ENCODE data around the gene ELAVL1.
"Not testable (repeated sequence)": the region's sequence is repeated elsewhere in the genome, so short reads cannot be mapped to it uniquely, and the experiment has no call there.

The ELAVL1 gene

GRCh38 chr19:7921302-7921966 is 84.0 kb downstream of the ELAVL1 start:
- no peak for ATAC-seq

- ATAC-seq = peak; percentile 55 to 58
Measured at GRCh38 chr19:7920519-7921301, 84.7 kb downstream of the ELAVL1 start.

GRCh38 chr19:7919610-7920518 is 85.6 kb downstream of the ELAVL1 start, which contains the start of gene SNAPC2:
Gene SNAPC2, plus strand, starts transcription at chr19:7920338. Its CDS starts 29 bp downstream, at chr19:7920367.
- peak; percentile 71 to 76 for ATAC-seq

GRCh38 chr19:7918615-7919421 is 86.6 kb downstream of the ELAVL1 start:
- ATAC-seq = no peak

DNA sequence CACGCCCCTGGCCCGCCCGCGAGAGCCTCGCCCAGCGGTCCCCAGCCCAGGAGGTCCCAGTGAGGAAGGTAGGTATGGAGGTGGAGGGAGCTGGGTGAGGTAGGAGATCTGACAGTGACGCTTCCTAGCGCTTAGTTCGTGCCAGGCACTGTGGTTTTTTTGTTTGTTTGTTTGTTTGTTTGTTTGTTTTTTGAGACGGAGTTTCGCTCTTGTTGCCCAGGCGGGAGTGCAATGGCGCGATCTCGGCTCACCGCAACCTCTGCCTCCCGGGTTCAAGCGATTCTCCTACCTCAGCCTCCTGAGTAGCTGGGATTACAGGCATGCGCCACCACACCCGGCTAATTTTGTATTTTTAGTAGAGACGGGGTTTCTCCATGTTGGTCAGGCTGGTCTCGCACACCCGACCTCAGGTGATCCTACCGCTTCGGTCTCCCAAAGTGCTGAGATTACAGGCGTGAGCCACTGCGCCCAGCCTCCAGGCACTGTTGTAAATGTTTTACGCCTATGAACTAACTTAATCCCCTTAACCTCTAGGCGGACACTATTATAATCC is 87.3 kb downstream of the ELAVL1 start:
- not testable (repeated sequence) for ATAC-seq

- peak; percentile 25 to 34 for ATAC-seq
Measured at GRCh38 chr19:7917267-7918061, 88.0 kb downstream of the ELAVL1 start.

- no peak for ATAC-seq
Measured at GRCh38 chr19:7916955-7917266, 88.5 kb downstream of the ELAVL1 start.

GRCh38 chr19:7916103-7916954 is 89.1 kb downstream of the ELAVL1 start:
- ATAC-seq = peak; percentile 1 to 7

DNA sequence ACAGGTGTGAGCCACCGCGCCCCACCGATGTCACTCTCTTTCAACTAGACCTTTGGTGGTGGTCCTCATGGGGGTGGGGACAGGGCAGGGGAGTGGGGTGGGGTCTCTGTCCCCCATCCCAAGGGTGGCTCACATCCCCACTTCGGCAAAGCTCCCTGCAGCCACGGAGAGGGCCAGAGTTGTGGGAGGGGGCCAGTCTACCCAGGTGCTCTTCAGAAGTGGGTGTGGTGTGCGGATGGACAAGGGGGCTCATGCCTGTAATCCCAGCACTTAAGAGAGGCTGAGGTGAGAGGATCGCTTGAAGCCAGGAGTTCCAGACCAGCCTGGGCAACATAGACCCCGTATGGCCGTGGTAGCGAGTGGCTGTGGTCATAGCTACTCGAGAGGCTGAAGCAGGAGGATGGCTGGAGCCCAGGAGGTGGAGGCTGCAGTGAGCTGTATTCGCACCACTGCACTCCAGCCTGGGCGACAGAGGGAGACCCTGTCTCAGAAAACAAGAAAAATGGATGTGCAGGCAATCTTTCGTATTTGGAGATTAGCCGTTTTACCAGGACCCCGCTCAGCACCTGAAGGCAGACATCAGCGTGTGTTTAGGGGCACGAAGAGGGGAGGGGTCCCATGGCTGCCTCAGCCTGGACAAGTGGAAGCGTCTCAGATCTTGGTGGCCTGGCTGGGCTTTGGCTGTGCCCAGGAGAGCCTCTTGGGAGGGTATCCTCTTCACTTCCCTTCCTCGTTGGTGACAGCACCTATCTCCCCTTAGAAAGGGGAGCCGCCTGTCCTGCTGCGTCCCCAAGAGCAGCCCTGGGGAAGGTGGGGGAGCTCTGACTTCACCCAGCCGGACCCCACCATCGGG is 90.0 kb downstream of the ELAVL1 start:
- no peak for ATAC-seq

DNA sequence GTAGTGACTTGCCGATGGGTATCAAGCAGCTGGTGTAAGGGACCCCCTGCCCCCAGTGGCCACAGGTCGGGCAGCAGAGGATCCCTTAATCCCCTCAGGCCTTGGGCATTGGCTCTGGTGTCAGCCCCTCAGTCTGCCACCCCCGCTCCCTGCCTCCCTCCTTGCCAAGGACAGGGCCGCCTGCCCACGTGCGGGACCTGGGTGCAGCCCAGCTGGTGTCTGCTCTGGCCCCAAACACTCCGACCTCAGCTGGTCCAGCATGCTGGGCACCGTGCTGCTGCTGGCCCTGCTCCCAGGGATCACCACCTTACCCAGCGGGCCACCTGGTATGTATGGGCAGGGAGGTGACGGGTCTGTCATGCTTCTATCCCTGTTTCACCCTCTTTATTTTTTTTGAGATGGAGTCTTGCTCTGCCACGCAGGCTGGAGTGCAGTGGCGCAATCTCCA is 90.8 kb downstream of the ELAVL1 start, which contains the start of gene TGFBR3L:
TGFBR3L (plus strand) TSS at position 233 of the 448 bp plus-strand sequence.
- ATAC-seq = no peak

DNA sequence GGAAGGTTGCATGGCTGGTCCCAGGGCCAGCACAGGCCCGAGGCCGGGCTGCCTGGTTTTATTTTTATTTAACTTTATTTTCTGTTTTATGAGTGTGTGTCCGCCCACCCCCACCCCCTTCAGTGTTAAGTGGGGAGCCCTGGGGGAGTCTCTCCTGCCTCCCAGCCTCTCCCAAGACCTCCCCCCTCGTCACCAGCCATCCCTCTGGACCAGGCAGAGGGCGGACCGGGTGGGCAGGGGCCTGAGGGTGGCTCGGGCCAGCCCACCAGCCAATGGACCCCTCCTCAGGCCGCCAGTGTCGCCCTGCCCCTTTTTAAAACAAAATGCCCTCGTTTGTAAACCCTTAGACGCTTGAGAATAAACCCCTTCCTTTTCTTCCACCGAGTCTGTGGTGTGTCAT is 91.3 kb downstream of the ELAVL1 start:
- no peak for ATAC-seq

DNA sequence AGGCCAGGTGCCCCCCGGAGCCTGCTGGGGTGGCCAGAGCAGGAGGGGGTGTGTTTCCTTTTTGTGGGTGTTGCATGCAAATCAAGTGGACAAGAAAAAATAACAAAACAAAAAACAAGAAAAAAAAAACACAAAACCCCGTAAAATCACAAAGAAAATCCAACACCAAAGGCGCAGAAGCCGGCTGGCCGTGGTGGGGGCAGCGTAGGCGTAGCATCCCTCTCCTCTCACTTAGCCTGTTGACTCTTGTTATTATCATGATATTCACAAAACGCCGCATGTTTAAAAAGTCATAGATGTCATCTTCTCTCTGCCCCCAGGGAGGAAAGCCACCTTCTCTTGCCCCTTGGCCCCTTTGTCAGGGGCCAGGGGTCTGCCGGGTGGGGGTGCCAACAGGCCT is 91.8 kb downstream of the ELAVL1 start:
- no peak for ATAC-seq

DNA sequence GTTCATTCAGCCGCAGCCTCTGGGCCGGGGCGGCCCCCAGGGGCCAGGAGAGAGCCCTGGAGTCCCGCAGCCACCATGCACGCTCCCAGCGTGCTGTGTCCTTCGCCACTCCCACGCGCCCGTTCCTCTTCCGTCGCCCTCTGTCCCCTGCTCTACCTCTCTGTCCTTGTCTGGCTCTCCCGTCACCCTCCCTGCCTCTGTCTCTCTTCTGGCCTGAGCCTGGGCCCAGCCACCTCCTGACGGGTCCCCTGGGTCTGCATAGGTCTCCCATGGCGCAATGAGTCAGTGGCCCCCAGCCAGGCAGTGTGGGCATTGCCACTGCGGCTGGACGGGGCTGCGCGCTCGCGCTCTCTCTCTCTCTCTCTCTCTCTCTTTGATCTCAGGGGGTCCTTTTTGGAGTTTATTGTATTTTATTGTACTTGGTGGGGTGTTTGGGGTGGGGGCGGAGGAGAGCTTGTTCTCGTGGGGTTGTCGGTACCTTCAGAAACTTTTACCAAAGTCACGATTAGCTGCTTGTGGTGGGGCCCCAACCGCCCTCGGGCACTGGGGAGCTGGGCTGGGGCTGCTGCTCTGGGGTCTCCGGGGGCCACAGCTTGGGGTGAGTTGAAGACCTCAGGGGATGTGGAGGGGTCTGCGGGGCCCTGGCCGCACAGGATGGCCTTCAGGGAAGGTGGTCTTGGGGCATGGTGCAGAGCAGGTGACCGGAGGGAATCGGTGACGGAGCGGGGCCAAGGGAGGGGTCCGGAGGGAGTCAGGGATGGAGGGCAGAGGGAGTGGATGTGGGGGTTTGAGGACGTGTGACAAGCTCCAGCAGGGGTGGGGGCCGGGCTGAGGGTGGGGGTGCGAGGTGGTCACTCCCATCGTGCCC is 92.5 kb downstream of the ELAVL1 start:
- ATAC-seq = no peak

- no peak for ATAC-seq
Measured at GRCh38 chr19:7912144-7912696, 93.2 kb downstream of the ELAVL1 start.

- no peak for ATAC-seq
Measured at GRCh38 chr19:7911508-7912143, 93.8 kb downstream of the ELAVL1 start.

DNA sequence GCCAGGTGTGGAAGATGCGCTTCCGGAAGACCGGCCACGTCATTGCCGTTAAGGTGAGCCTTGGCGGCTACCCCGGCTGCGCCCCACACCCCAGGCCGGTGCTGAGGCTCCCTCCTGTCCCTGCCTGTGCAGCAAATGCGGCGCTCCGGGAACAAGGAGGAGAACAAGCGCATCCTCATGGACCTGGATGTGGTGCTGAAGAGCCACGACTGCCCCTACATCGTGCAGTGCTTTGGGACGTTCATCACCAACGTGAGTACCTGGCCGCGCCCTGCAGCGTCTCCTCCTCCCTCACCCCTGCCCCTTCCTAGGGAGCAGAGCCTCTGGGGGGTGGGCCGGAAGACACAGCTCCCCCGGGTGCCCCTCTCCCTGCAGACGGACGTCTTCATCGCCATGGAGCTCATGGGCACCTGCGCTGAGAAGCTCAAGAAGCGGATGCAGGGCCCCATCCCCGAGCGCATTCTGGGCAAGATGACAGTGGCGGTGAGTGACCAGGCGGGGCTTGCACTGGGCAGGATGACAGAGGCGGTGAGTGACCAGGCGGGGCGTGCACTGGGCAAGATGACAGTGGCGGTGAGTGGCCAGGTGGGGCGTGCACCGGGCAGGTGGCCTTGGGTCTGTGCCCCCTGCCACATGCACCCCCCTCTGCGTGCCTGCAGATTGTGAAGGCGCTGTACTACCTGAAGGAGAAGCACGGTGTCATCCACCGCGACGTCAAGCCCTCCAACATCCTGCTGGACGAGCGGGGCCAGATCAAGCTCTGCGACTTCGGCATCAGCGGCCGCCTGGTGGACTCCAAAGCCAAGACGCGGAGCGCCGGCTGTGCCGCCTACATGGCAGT is 94.9 kb downstream of the ELAVL1 start:
- ATAC-seq = no peak

Data from activated CD4-positive, CD25-positive, alpha-beta regulatory T cell treated with anti-CD3 and anti-CD28 coated beads, Interleukin-2, amount 50 U/mL, for 24 hours (primary cell).